Endometrium (tissue), 2 donors: ENCODE results near the gene MEX3B.
"Not testable (repeated sequence)": the region's sequence is repeated elsewhere in the genome, so short reads cannot be mapped to it uniquely, and the experiment has no call there.

ENCODE experiments used
- FAIRE-seq: peaks from 2 replicates; lab custom pipeline; 2012; peaks lifted over from hg19 to GRCh38; lab: Jason Lieb, UNC
- donor health status: control.
- donor health status: control.

The MEX3B gene

DNA sequence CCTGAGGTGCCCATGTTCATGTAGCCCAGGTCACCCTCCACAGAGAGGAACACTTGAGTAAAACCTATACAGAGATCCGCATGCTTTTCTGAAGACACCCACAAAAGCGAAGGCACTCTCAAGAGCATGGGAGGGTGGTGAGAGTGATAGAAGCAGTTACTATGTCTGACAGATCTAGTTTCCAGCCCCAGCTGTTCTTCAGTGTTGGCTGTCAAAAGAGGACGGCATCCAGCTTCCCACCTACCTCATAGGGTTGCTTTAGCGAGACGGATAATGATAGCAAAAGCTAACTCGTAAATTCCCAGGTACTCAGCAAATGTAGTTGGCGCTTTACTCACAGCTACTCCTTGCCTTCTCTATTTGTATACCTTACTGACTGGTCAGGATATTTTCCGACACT, 3.0 kb upstream of the MEX3B start:
- FAIRE-seq: no peak

DNA sequence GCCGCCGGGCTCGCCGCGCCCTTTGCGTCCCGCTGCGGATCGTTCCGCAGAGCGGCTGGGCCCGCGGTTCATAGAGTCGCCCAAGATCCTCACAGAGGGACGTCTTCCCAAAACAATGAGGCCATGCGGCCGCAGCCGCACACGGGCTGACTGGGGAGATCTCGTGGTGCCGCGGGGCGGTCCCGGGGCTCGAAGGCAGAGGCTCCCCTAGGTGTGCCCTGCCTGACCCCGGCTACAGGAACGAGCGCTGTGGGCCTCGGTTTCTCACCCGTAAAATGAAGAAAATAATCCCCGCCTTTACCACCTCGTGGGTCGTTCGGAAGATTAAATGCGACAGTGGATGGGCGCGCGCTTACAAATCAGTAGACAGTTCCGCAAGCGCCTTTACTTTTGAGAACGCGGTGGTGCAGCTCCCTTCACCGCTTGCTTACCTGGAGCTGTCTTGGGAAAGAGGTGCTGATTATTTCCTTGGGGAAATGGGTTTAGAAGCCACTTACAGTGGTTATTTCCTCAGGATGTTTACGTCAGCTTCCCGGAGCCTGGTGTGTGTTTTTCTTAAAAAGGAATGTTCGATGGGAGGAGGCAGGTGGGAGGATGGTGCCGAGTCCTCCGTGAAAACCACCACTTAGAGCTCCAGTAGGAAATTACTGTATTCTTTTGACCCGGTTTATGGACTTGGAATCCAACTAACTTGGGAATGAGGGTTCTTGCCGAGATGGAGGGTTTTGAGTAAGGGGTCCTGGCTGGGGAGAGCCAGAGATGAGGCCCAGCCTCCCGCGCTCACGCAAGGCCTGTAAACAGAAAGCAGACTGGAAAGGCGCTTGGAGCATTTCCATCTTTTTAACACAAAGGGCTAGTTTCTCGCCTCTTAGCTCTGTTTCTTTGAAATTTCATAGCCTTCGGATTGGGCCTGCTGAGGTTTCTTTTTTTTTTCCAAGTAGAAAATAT, 1.9 kb upstream of the MEX3B start:
- no peak for FAIRE-seq

DNA sequence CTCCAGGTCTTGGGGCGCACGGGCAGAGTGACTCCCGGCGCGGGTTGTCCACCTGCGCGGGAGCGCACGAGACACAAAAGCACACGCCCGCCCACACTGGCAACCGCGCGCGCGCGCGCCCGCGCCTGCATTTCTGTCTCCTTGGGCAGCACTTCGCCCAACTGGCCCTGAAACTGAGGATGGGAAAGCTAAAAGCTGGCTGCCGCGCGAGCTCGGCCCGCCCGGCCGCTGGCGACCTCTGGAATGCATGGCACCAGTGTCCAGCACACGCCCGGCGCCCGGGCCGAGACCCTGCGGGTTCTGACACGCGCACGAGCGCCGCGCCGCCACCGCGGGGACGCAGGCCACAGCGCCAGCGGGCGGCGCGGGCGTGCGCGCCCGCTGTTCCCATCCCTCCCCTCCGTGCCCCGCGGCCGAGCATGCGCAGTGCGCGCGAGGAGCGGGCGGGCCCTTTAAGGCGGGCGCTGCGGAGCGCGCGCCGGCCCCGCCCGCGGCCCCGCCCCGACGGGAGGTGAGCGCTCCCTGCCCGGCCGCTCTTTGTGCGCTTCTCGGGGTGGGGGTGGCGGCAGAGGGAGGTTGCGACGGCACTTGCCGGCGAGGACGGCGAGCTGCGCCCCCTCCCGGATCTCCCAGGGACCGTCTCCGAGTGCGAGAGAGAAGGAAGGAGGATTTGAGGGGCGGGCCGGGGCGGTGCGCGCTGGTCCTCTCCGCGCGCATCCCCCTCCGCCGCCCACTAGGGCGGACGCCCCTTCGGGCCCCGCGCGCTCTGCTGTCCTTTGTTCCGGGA, 1.0 kb upstream of the MEX3B start:
- FAIRE-seq: no peak

- no peak for FAIRE-seq
Observed at GRCh38 chr15:82045179-82045891, 483 bp downstream of the MEX3B start.

DNA sequence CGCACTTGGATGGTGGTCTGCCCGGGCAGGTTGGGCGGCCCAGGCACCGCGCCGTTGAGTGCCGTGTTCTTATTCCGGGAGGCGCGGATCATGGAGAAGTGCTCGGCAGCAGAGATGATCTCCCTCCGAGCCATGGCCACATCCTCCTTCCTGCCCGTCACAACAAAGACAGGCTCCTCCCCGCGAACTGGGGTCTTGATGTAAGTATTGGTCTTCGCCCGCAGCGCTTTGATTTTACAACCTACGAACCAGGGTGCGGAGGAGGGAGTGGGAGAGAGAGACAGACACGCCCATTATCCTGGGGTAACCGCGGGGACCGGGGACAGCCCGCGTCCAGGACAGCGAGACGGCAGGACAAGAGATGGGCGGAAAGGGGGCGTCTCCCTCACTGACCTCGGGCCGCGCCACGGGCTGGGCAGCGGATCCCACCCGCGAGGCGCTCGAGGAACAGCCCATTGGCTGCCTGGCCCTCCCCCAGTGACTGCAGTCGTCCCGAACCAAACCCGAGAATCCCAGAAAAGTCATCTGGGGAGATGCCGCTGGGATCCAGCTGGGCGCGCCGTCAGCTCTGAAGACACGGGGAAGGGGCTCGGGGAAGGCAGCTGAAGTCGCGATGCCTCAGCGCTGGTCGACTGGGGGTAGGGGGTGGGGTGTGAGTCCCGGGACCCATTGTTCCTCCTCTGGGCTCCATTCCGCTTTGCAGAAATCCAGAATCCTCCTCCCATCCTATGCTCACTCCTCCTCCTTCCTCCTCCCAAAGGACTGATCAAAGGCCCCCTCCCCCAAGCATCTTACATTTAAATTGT, 1.2 kb downstream of the MEX3B start:
- no peak for FAIRE-seq

DNA sequence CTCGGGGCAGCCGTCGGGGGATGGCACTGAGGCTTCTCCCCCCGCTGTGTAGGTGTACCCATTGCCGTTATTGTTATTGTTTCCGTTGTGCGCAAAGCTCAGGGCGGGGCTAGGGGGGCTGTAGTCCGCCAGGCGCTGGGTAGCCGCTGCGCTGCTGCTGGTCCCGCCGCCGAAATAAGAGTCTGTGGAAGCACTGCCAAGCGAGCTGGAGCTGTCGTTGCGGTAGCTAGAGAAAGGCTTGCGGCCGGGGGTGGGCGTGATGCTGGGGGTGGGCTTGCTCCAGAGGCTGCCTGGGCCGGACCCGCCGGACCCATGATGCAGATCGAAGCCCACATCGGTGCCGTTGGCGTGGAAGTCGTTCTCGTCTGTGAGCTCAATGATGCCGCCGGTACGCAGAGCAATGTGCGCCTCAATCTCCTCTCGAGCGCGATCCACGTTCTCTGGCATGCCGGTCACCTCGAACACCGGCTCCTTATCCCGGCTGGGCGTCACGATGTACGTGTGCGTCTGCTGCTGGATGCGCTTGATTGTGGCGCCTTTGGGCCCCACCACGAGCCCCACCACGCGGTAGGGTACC, 1.9 kb downstream of the MEX3B start:
- FAIRE-seq: no peak

GRCh38 chr15:82043130-82043673, 2.6 kb downstream of the MEX3B start:
- FAIRE-seq: no peak

DNA sequence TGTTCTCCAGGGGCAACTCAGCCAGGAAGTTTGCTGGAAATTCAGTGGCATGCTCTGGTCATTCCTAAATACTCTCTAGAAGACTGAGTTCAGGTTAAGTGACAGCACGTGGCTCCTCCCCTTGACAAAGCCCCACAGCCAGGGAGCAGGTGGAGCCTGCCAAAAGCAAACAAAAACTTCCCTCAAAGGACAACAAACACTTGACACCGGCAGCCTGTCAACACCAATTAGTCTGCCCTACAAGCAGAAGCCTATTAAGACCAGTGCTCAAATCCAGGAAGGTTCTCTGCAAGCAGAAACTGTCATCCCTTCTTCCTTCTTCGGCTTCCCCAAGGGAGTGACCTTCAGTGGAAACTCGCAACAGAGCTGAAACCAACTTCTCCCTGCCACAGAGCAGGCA, 5.0 kb downstream of the MEX3B start:
- FAIRE-seq: no peak

GRCh38 chr15:82040390-82040789, 5.4 kb downstream of the MEX3B start:
- no peak for FAIRE-seq

GRCh38 chr15:82039871-82040270, 5.9 kb downstream of the MEX3B start:
- FAIRE-seq: no peak

DNA sequence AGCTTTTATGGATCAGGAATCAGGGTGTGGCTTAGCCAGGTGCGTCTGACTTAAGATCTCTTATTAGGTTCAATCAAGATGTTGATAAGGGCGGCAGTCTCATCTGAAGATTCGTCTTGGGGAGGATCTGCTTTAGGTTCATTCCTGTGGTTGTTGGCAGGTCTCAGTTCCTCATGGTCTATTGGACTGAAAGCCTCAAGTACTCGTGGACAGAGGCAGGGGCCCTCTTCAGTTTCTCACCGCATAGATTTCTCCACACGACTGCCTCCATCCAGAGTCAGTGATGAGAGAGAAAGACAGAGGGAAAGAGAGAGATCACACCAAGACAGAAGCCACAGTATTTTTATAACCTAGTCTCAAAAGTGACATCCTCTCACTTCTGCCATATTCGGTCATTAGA, 9.4 kb downstream of the MEX3B start:
- no peak for FAIRE-seq

- no peak for FAIRE-seq
Observed at GRCh38 chr15:82031871-82032270, 13.9 kb downstream of the MEX3B start.

DNA sequence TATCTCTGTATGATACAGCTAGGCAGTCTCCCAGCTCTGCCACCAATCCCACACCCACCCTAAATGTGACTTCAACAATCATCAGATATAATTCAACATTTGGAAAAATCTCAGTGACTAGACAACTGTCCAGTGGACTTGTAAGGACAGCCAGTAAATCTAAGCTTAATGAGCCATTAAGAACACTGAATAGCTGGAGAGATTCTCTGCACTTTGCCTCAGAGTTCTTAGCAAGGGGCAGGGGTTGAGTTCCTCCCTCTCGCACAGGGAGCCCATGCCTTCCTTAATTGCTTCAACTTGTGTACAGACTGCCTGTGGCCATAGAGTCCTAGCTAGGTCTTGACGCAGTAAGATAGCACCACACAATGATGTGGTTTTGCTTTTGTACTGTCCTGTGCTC, 15.6 kb downstream of the MEX3B start:
- no peak for FAIRE-seq

DNA sequence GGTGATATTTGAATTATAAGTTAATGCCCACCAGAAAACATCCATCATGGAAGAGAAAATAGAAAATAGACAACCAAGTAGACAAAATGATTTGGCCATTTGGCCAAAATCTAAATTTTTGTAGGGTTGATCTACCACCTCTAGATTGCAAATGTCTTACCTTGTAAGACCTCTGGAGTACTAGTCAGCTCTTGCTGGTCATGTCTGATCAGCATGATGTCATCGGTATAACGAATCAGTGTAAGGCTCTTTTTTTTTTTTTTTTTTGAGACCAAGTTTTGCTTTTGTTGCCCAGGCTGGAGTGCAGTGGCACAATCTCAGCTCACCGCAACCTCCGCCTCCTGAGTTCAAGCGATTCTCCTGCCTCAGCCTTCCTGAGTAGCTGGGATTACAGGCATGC, 17.7 kb downstream of the MEX3B start:
- not testable (repeated sequence) for FAIRE-seq

DNA sequence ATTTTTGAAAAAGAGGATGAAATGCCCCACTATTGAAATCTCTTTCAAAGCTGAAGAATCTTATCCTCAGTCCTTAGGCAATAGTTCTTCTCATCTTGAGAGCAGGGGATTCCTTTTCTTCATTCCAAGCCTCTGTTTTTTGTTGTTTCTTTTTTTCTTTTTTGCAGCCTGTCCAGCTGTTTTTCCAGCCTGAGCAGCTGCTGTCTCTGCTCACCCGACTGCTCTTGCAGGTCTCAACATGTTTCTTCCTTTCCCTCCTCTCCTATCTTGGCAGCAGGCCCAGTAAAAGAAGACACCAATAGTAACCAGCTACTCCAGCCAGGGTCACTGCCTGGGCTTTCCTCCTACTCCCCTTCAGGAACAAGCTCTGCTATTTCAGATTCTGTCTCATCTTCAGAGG, 23.8 kb downstream of the MEX3B start:
- FAIRE-seq: peak; percentile 93

- FAIRE-seq: no peak
Observed at GRCh38 chr15:82020625-82021394, 25.0 kb downstream of the MEX3B start.

DNA sequence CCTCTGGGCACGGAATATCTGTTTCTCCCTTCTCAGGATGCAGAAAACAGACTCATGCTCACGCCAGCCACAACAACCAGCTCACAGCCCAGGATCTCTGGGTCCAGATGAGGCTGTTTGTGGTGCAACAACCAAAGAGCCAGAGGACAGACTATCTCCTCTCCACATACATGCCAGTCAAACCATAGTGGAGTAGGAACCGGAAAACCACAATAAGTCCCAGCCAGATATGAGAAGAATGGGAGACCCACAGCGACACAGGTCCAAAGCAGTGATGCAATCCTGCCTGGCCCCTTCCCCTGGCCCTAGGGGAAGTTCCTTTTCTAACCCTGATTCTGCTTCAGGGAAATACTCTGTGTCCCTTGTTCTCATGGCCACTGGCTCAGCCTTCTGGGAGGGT, 27.6 kb downstream of the MEX3B start:
- FAIRE-seq: no peak

- no peak for FAIRE-seq
Observed at GRCh38 chr15:82017656-82018055, 28.2 kb downstream of the MEX3B start.

DNA sequence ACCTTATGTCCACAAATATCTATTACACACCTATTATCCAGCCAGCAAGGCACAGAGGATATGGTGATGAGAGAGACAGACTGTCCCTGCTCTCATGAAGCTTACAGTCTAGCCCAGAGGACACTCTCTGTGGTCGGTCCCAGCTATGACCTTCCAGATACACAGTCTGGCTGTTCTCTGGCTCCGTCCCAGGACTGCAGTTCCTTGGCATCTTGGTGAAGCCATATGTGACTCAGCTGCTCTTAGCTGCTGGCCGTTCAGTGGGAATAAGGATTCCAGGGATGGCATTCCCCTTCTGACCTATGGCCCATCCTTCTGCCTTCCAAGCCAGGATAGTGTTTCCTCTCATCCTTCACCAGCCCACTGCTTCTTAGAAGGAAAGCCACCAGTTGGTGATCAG, 30.8 kb downstream of the MEX3B start:
- no peak for FAIRE-seq

DNA sequence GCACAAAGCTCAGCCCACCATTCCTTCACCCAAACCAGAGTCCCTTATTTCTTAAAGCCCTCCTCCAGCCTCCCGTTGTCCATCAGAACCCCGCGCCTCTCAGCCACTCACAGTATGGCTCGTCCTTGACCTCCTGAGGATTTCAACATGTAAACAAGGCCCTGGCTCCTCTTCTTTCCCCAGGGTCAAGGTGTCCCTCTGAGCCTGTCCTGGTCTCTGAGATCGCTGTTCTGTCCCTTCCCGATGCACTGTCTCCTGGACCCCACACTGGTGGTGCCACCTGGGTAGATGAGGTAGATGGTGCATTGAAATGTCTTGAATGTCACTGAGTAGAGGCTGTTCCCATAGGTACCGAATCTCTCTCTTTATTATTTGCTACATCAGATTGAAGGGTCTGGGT, 32.9 kb downstream of the MEX3B start:
- no peak for FAIRE-seq
